NT2/D1 (cell line): Measurements from ENCODE around the gene TAGLN2.

ENCODE experiments used
- DNase-seq: peaks from one replicate; pipeline ENCODE4 v3.0.0-alpha.2; 2011; ENCODE audit warnings: low read depth, low spot score
- H3K27me3 ChIP-seq: 2 replicates; pipeline ENCODE4 v1.6.0; 2011; ENCODE audit warnings: mild to moderate bottlenecking; ENCODE audit not compliant: insufficient read length, insufficient read depth
- H3K36me3 ChIP-seq: 2 replicates; pipeline ENCODE4 v1.6.1; 2011; ENCODE audit warnings: mild to moderate bottlenecking, low read length, mixed read lengths; ENCODE audit not compliant: insufficient read depth, insufficient read length
- H3K4me1 ChIP-seq: 2 replicates; pipeline ENCODE4 v1.5.1; 2011; ENCODE audit not compliant: insufficient read depth, insufficient read length
- H3K4me3 ChIP-seq: 2 replicates; pipeline ENCODE4 v1.5.1; 2011; ENCODE audit warnings: low read depth; ENCODE audit not compliant: insufficient read length
- H3K9ac ChIP-seq: 2 replicates; pipeline ENCODE4 v1.6.0; 2011; ENCODE audit warnings: low read depth; ENCODE audit not compliant: insufficient read length
- H3K9me3 ChIP-seq: 2 replicates; pipeline ENCODE4 v1.5.1; 2011; ENCODE audit warnings: mild to moderate bottlenecking, low read length; ENCODE audit not compliant: insufficient read depth
- SUZ12 ChIP-seq: IDR thresholded peaks from 2 replicates; pipeline ENCODE4 v1.6.1; 2011; ENCODE audit not compliant: insufficient read length, insufficient read depth; ENCODE audit errors: extremely low read depth
- YY1 ChIP-seq: IDR thresholded peaks from 2 replicates; pipeline ENCODE4 v1.6.1; 2011; ENCODE audit not compliant: insufficient read length, insufficient read depth
- ZNF274 ChIP-seq: IDR thresholded peaks from 2 replicates; pipeline ENCODE4 v1.6.1; 2011; ENCODE audit warnings: mild to moderate bottlenecking, low read depth, low read length

TAGLN2 gene

GRCh38 chr1:159920202-159920601 is 5.1 kb downstream of the TAGLN2 start:
- Histone ChIP-seq H3K27me3 (no peaks in the 10 kb centered on the region), H3K4me1 (peaks cover 48% of the 10 kb centered on the region), H3K9me3 (no peaks in the 10 kb centered on the region), H3K9ac (no peak overlapping the region), H3K36me3 (peaks cover 80% of the 10 kb centered on the region), H3K4me3 (no peak overlapping the region)
- TF ChIP-seq SUZ12 (no peak), ZNF274 (no peak), YY1 (no peak)
- no peak for DNase-seq

DNA sequence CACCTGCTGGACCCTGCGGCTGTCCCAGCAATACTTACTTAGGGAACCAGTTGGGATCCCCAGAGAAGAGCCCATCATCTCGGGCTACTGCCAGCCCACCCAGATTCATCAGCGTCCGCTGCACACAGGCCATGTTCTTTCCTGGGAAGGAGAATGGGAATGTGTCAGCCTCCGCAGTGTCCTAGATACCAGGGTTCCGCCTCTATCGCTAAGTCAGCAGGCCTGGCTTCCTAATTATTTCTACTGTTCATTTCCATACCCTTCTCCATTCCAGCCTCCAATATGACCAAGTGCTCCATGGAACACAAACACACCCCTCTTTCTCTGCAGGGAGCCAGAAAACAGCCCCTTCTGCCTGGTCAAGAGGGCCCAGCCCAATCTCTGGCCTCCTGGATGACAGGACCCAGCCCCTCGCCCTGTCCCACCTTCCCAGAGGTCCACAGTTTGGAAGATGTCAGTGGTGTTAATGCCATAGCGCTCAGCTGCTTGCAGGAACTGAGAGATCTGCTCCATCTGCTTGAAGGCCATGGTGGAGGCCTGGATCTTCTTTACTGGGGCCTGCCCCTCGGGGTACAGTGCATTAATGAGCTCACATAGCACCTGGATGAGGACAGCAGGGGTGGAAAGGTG is 6.0 kb downstream of the TAGLN2 start:
- no peak overlapping the region for H3K4me3 ChIP-seq
- H3K9ac ChIP-seq, result no peak overlapping the region
- no peaks in the 10 kb centered on the region for H3K9me3 ChIP-seq
- DNase-seq, result no peak
- H3K27me3 ChIP-seq, result no peaks in the 10 kb centered on the region
- TF ChIP-seq SUZ12 (no peak), YY1 (no peak), ZNF274 (no peak)
- H3K36me3 ChIP-seq, result peaks cover 80% of the 10 kb centered on the region
- peaks cover 53% of the 10 kb centered on the region for H3K4me1 ChIP-seq

DNA sequence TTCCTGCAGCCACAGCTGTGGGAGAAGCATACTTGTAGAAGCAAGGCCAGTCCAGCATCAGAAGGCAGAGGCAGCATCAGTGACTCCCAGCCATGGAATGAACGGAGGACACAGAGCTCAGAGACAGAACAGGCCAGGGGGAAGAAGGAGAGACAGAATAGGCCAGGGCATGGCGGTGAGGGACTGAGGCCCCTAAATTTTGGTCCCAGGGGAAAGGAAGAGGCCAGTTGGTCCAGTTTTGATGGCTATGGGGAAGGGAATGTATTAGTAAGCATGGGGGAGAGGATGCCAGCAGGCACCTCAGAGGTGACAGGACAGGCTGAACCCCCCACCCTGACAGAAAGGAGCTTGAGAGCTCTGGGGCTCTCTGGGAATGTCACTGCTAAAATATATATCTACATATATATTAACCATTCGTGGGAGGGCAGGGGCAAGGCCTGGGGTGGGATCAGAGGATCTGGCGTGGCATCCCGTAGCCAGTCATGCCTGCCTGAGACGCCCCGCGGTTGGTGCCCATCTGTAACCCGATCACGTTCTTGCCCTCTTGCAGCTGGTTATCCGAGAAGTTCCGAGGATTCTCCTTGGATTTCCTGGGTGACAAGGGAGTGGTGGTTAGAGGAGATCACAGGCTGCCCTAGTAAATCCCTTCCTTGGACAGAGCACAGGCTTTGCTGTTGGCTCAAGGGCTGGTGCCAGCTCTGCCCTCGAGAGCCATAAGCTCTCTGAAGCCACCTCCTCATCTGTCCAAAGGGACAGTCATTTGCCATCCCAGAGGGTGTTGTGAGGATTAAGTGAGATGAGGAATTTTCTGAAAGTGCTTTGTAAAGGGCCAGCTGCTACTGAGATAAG is 6.7 kb downstream of the TAGLN2 start:
- H3K9ac ChIP-seq, result no peak overlapping the region
- no peak for DNase-seq
- no peak overlapping the region for H3K4me3 ChIP-seq
- no peaks in the 10 kb centered on the region for H3K27me3 ChIP-seq
- peaks cover 72% of the 10 kb centered on the region for H3K36me3 ChIP-seq
- TF ChIP-seq SUZ12, result no peak
- no peak for TF ChIP-seq YY1
- no peak for TF ChIP-seq ZNF274
- no peaks in the 10 kb centered on the region for H3K9me3 ChIP-seq
- H3K4me1 ChIP-seq, result peaks cover 60% of the 10 kb centered on the region

DNA sequence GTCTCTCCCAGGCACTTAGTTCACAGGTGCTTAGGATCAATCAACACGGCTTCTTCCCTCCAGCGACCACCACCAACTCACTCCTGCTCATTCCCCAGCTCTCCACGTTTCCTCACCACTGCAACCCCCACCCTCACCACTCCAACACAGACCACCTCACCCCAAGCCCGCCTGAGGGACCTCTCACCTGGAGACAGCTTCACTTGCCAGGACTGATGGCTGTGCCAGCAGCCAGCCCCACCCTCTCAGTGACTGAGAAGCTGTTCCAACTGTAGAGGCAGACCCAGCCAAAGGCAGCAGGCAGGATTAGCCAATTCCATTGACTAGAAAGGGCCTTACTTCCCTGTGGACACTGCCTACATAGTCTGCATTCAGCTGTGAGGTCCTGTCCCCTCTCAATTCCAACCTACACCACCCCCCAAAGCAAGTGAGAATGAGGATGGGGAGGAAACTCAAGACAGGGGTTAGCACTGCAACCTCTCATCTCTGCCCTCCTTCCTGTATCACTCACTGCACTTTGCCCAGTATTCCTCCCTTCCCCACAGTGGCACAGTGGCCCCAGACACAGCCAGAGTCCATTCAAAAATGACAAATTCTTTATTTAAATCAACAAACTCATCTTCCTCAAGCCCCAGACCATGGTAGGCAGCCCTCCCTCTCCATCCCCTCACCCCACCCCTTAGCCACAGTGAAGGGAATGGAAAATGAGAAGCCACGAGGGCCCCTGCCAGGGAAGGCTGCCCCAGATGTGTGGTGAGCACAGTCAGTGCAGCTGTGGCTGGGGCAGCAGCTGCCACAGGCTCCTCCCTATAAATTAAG is 7.6 kb downstream of the TAGLN2 start:
- TF ChIP-seq SUZ12, result no peak
- no peak for TF ChIP-seq ZNF274
- TF ChIP-seq YY1, result no peak
- no peak overlapping the region for H3K4me3 ChIP-seq
- no peaks in the 10 kb centered on the region for H3K27me3 ChIP-seq
- peak overlapping the region; percentile 2 for H3K9ac ChIP-seq
- peaks cover 64% of the 10 kb centered on the region for H3K36me3 ChIP-seq
- H3K9me3 ChIP-seq, result no peaks in the 10 kb centered on the region
- no peak for DNase-seq
- H3K4me1 ChIP-seq, result peaks cover 60% of the 10 kb centered on the region

GRCh38 chr1:159916242-159917051 is 8.9 kb downstream of the TAGLN2 start:
- H3K4me3 ChIP-seq, result no peak overlapping the region
- TF ChIP-seq YY1 (no peak), ZNF274 (no peak), SUZ12 (no peak)
- DNase-seq, result peak; percentile 88
- H3K4me1 ChIP-seq, result peaks cover 52% of the 10 kb centered on the region
- H3K36me3 ChIP-seq, result peaks cover 51% of the 10 kb centered on the region
- H3K27me3 ChIP-seq, result no peaks in the 10 kb centered on the region
- peak overlapping the region; percentile 61 for H3K9ac ChIP-seq
- H3K9me3 ChIP-seq, result no peaks in the 10 kb centered on the region

GRCh38 chr1:159915571-159916241 is 9.6 kb downstream of the TAGLN2 start:
- H3K27me3 ChIP-seq, result no peaks in the 10 kb centered on the region
- no peaks in the 10 kb centered on the region for H3K9me3 ChIP-seq
- H3K9ac ChIP-seq, result peak overlapping the region; percentile 62
- peaks cover 58% of the 10 kb centered on the region for H3K4me1 ChIP-seq
- peak overlapping the region; percentile 5 for H3K4me3 ChIP-seq
- peaks cover 43% of the 10 kb centered on the region for H3K36me3 ChIP-seq
- TF ChIP-seq YY1 (no peak), SUZ12 (no peak), ZNF274 (no peak)
- DNase-seq, result peak; percentile 78
